K562 (cell line): ENCODE measurements around the gene CIAO2B. TPM values are rescaled to one million over a fixed set of nuclear protein-coding genes. Genes with fewer than 3 reads are reported as not detected.
A peak's percentile ranks its signal among the peaks of the same experiment; 100 is the strongest.

Experiments used
- ATAC-seq: fragments of 200-7000 bp; cut with Tn5 transposase; 3 replicates; pipeline ENCODE4 v1.9.1; 2020; ENCODE audit warnings: moderate library complexity
- BruUV-seq: library from RNA; stranded (reverse); fragments of 400-500 nt; replicated peaks from 2 replicates; lab custom pipeline; 2021; lab: Mats Ljungman, UMichigan
- CTCF ChIA-PET: fragments of 300-600 bp; formaldehyde crosslinking; extraction: SDS; loops from one replicate; lab custom pipeline; 2021; ENCODE audit warnings: low intra/inter-chr PET ratio; lab: Yijun Ruan, JAX
- POLR2A ChIA-PET: fragments of 300-600, 350-650 bp; sonication (Branson Sonifier 250); formaldehyde crosslinking; extraction: SDS; loops from one replicate; lab custom pipeline; 2021; ENCODE audit warnings: antibody characterized with exemption, inconsistent platforms; lab: Yijun Ruan, JAX
- DNase-seq, 4 experiments: peaks; one replicate each; pipeline versions ENCODE4 v3.0.0 to v3.0.0-alpha.2; 2011 to 2018; ENCODE audit warnings: low spot score in 3 of 4, mixed read lengths in 3 of 4; ENCODE audit errors: extremely low read depth in 1 of 4
- FAIRE-seq: peaks from 2 replicates; lab custom pipeline; 2011; peaks lifted over from hg19 to GRCh38; lab: Jason Lieb, UNC
- H2AFZ ChIP-seq: 2 replicates; pipeline ENCODE4 v1.6.0; 2011; ENCODE audit warnings: low read depth, low read length, control low read depth, inconsistent platforms
- H3K27ac ChIP-seq: fragments of 200-600 bp; 3 replicates; pipeline ENCODE4 v1.8.0; 2011; ENCODE audit warnings: low read depth, mild to moderate bottlenecking, control low read depth, inconsistent platforms, low read length, moderate library complexity, mixed read lengths; ENCODE audit errors: extremely low read depth
- H3K27me3 ChIP-seq, 2 experiments: fragments of 300-600 bp in 1 of 2; 2 replicates in 1 of 2; 3 replicates in 1 of 2; pipeline versions ENCODE4 v1.6.0 to v1.8.0; 2011; ENCODE audit warnings: inconsistent platforms in 2 of 2, low read length in 2 of 2, mild to moderate bottlenecking in 1 of 2, mixed read lengths in 1 of 2, moderate library complexity in 1 of 2; ENCODE audit not compliant: control insufficient read depth in 2 of 2, insufficient read depth in 2 of 2
- H3K36me3 ChIP-seq: fragments of 300-600 bp; 3 replicates; pipeline ENCODE4 v1.8.0; 2011; ENCODE audit warnings: mild to moderate bottlenecking, low read length, inconsistent platforms; ENCODE audit not compliant: control insufficient read depth, insufficient read depth
- H3K4me1 ChIP-seq, 2 experiments: fragments of 200-600 bp in 1 of 2; replicated peaks in 1 of 2; 2 replicates in 1 of 2; 3 replicates in 1 of 2; pipeline versions ENCODE4 v1.5.1 to v1.8.0; 2011; ENCODE audit warnings: inconsistent platforms in 2 of 2, low read length in 2 of 2, mild to moderate bottlenecking in 1 of 2, mixed read lengths in 1 of 2, moderate library complexity in 1 of 2; ENCODE audit not compliant: control insufficient read depth in 2 of 2, insufficient read depth in 2 of 2
- H3K4me2 ChIP-seq: 2 replicates; pipeline ENCODE4 v1.6.1; 2011; ENCODE audit warnings: low read length, control low read depth, inconsistent platforms, mixed read lengths; ENCODE audit not compliant: insufficient read depth
- H3K4me3 ChIP-seq: fragments of 200-600 bp; sonication (generic), shearing (Covaris generic); 2 replicates; pipeline ENCODE4 v1.5.1; 2016; ENCODE audit warnings: control low read depth, inconsistent platforms
- H3K79me2 ChIP-seq: fragments of 200-600 bp; 3 replicates; pipeline ENCODE4 v1.8.0; 2011; ENCODE audit warnings: low read length, inconsistent platforms; ENCODE audit not compliant: control insufficient read depth, insufficient read depth
- H3K9ac ChIP-seq, 2 experiments: 2 replicates each; pipeline versions ENCODE4 v1.6.0 to v1.6.1; 2011; ENCODE audit warnings: low read depth in 2 of 2, low read length in 2 of 2, control low read depth in 1 of 2, inconsistent platforms in 1 of 2, mild to moderate bottlenecking in 1 of 2, mixed read lengths in 1 of 2; ENCODE audit not compliant: insufficient read depth in 1 of 2
- H3K9me1 ChIP-seq: one replicate; pipeline ENCODE4 v1.6.0; 2011; ENCODE audit warnings: inconsistent platforms, mild to moderate bottlenecking, low read length, moderate library complexity; ENCODE audit not compliant: control insufficient read depth, insufficient read depth
- H3K9me3 ChIP-seq: replicated peaks from 2 replicates; pipeline ENCODE4 v1.5.1; 2011; ENCODE audit warnings: low read depth, low read length, inconsistent platforms; ENCODE audit not compliant: control insufficient read depth, insufficient read depth
- H4K20me1 ChIP-seq: replicated peaks from 2 replicates; pipeline ENCODE4 v1.6.1; 2011; ENCODE audit warnings: low read length, inconsistent platforms, mixed read lengths; ENCODE audit not compliant: control insufficient read depth, insufficient read depth
- CSDE1 ChIP-seq, 2 experiments: fragments of 450-650 bp; IDR thresholded peaks; 2 replicates each; pipeline ENCODE4 v1.6.1; 2016; ENCODE audit warnings: mild to moderate bottlenecking in 1 of 2
- HMGXB4 ChIP-seq: sonication (generic); formaldehyde crosslinking; IDR thresholded peaks from 2 replicates; pipeline ENCODE4 v1.8.1; 2023; ENCODE audit warnings: mild to moderate bottlenecking, missing genetic modification reagents
- SP2 ChIP-seq: IDR thresholded peaks from 2 replicates; pipeline ENCODE4 v1.6.1; 2011; ENCODE audit warnings: mild to moderate bottlenecking, low read depth, low read length, moderate library complexity; ENCODE audit not compliant: poor library complexity, severe bottlenecking; ENCODE audit errors: extremely low read depth
- USF2 ChIP-seq: sonication (generic); formaldehyde crosslinking; IDR thresholded peaks from 2 replicates; pipeline ENCODE4 v1.5.0; 2020; ENCODE audit warnings: missing genetic modification reagents
- ZFP36 ChIP-seq: fragments of 150-350 bp; IDR thresholded peaks from 2 replicates; pipeline ENCODE4 v1.6.1; 2018; ENCODE audit warnings: low read length, low read depth; ENCODE audit not compliant: partially characterized antibody
- WGBS: fragments of 100-300 bp; shearing (Covaris generic); methylation state at CpG from one replicate; pipeline ENCODE4 v1.1.6; 2016; ENCODE audit warnings: low coverage, mixed read lengths; ENCODE audit not compliant: insufficient coverage; ENCODE audit errors: missing lambda C conversion rate; 5-methylcytosine and 5-hydroxymethylcytosine counted together
- in situ Hi-C: fragments of 300-500 bp; cut with MboI; formaldehyde crosslinking; loops from 4 replicates; pipeline ENCODE4 v1.15.0; 2018; ENCODE audit warnings: inconsistent platforms, mixed read lengths
- intact Hi-C: fragments of 100-400 bp; cut with micrococcal nuclease; formaldehyde crosslinking; loops from 2 replicates; pipeline ENCODE4 v1.14.2; 2022
- polyA plus RNA-seq, 8 experiments: library from polyadenylated mRNA; depleted of rRNA in 4 of 8; stranded (reverse) in 5 of 8; unstranded in 3 of 8; fragments of >200 nt; fragmentation: Nextera tagmentation in 2 of 8; fragmentation: Illumina TruSeq in 1 of 8; extraction: Ambion mirVana in 2 of 8; extraction: Trizol in 1 of 8; gene quantifications; 2 replicates each; pipeline versions ENCODE4 v1.2.1 to v1.2.3, GENCODE V29; 2011 to 2014; ENCODE audit warnings: inconsistent platforms in 1 of 8, missing spikeins in 1 of 8
- total RNA-seq, 7 experiments: library from RNA; depleted of rRNA in 6 of 7; stranded (reverse); fragments of >200 nt in 6 of 7; fragmentation: Illumina TruSeq in 2 of 7; extraction: Trizol in 2 of 7; gene quantifications; 2 replicates each; pipeline versions ENCODE4 v1.2.1 to v1.2.3, GENCODE V29; 2011 to 2021; ENCODE audit warnings: low replicate concordance in 1 of 7
- TF ChIP-seq, protein P1 (sequence below): fragments of 450-650 bp; IDR thresholded peaks from 2 replicates; pipeline ENCODE4 v1.6.1; 2018; ENCODE audit not compliant: partially characterized antibody
- TF ChIP-seq, protein P2 (sequence below), 3 experiments: fragments of 200-800 bp in 1 of 3; fragments of 250-450 bp in 1 of 3; fragments of 450-650 bp in 1 of 3; sonication (Bioruptor Pico) in 1 of 3; sonication (Bioruptor generic) in 1 of 3; formaldehyde crosslinking in 1 of 3; IDR thresholded peaks; 2 replicates each; pipeline versions ENCODE4 v1.6.1 to v1.8.0; 2016 to 2022; ENCODE audit warnings: mild to moderate bottlenecking in 2 of 3, missing genetic modification characterization in 2 of 3, missing compliant biosample characterization in 1 of 3, moderate library complexity in 1 of 3
- TF ChIP-seq, protein P3 (sequence below): fragments of 450-650 bp; IDR thresholded peaks from 2 replicates; pipeline ENCODE4 v1.6.1; 2018; ENCODE audit warnings: mild to moderate bottlenecking, low read depth; ENCODE audit not compliant: partially characterized antibody

Gene CIAO2B
- total and polyA plus RNA-seq, 9 of the 15 experiments (the other 6 are each of a cell fraction or from before 2014, with no cell fraction given) = 86.8 to 182 (median 113) TPM

GRCh38 chr16:66972983-66973382 lies 38.8 kb upstream of the CIAO2B start:
- 38% methylated on average over 9 of the region's 9 CpGs for WGBS
- H3K9me3 ChIP-seq = no peaks in the 10 kb centered on the region
- H3K27ac ChIP-seq = no peak overlapping the region
- H3K27me3 ChIP-seq = peaks cover 6 to 17% of the 10 kb centered on the region in 2 experiments; a peak in 4 of 5 replicates
- POLR2A ChIA-PET = interaction anchor here (0.8 to 1.1 kb wide), 2 partner anchors 12 to 166 kb away, joined by 3 read pairs; partner anchors contain the start of gene CES3
- intact Hi-C loops = loop anchor here (10.0 kb wide), 1 partner anchor 272 kb away; the partner anchor contains the start of genes FHOD1 and SLC9A5
- H2AFZ ChIP-seq = peak overlapping the region; percentile 74; the same call in 1 of the 2 replicates
- no peak overlapping the region for H3K4me2 ChIP-seq
- CTCF ChIA-PET = interaction anchor here (0.9 kb wide), 1 partner anchor 19 kb away, joined by 3 read pairs; no protein-coding TSS in a partner anchor
- peaks cover 3% of the 10 kb centered on the region for H3K9me1 ChIP-seq
- no peaks in the 10 kb centered on the region for H3K79me2 ChIP-seq
- FAIRE-seq (no peak), DNase-seq (peak in 1 of 4 experiments; percentile 31), ATAC-seq (peak; percentile 30; the same call in 1 of the 3 replicates)
- no peak overlapping the region for H3K4me3 ChIP-seq
- peak overlapping the region; percentile 10 to 70; a peak in 3 of 4 replicates for H3K9ac ChIP-seq
- no TSS peak for BruUV-seq
- no peaks in the 10 kb centered on the region for H3K36me3 ChIP-seq
- no peaks in the 10 kb centered on the region for H4K20me1 ChIP-seq
- in situ Hi-C loops = loop anchor here (25.0 kb wide), 2 partner anchors 189 to 439 kb away; partner anchors contain the start of genes B3GNT9, FBXL8, HSF4 and NOL3
- peaks cover 6 to 21% of the 10 kb centered on the region in 2 experiments; a peak in 4 of 5 replicates for H3K4me1 ChIP-seq
- TF ChIP-seq, protein P1, sequence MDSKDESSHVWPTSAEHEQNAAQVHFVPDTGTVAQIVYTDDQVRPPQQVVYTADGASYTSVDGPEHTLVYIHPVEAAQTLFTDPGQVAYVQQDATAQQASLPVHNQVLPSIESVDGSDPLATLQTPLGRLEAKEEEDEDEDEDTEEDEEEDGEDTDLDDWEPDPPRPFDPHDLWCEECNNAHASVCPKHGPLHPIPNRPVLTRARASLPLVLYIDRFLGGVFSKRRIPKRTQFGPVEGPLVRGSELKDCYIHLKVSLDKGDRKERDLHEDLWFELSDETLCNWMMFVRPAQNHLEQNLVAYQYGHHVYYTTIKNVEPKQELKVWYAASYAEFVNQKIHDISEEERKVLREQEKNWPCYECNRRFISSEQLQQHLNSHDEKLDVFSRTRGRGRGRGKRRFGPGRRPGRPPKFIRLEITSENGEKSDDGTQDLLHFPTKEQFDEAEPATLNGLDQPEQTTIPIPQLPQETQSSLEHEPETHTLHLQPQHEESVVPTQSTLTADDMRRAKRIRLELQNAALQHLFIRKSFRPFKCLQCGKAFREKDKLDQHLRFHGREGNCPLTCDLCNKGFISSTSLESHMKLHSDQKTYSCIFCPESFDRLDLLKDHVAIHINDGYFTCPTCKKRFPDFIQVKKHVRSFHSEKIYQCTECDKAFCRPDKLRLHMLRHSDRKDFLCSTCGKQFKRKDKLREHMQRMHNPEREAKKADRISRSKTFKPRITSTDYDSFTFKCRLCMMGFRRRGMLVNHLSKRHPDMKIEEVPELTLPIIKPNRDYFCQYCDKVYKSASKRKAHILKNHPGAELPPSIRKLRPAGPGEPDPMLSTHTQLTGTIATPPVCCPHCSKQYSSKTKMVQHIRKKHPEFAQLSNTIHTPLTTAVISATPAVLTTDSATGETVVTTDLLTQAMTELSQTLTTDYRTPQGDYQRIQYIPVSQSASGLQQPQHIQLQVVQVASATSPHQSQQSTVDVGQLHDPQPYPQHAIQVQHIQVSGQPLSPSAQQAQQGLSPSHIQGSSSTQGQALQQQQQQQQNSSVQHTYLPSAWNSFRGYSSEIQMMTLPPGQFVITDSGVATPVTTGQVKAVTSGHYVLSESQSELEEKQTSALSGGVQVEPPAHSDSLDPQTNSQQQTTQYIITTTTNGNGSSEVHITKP = peak; percentile 88
- no peak for TF ChIP-seq HMGXB4 (CRISPR knock-in tag)
- peak; percentile 28 for TF ChIP-seq ZFP36
- TF ChIP-seq, protein P2, sequence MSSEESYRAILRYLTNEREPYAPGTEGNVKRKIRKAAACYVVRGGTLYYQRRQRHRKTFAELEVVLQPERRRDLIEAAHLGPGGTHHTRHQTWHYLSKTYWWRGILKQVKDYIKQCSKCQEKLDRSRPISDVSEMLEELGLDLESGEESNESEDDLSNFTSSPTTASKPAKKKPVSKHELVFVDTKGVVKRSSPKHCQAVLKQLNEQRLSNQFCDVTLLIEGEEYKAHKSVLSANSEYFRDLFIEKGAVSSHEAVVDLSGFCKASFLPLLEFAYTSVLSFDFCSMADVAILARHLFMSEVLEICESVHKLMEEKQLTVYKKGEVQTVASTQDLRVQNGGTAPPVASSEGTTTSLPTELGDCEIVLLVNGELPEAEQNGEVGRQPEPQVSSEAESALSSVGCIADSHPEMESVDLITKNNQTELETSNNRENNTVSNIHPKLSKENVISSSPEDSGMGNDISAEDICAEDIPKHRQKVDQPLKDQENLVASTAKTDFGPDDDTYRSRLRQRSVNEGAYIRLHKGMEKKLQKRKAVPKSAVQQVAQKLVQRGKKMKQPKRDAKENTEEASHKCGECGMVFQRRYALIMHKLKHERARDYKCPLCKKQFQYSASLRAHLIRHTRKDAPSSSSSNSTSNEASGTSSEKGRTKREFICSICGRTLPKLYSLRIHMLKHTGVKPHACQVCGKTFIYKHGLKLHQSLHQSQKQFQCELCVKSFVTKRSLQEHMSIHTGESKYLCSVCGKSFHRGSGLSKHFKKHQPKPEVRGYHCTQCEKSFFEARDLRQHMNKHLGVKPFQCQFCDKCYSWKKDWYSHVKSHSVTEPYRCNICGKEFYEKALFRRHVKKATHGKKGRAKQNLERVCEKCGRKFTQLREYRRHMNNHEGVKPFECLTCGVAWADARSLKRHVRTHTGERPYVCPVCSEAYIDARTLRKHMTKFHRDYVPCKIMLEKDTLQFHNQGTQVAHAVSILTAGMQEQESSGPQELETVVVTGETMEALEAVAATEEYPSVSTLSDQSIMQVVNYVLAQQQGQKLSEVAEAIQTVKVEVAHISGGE (CRISPR knock-in tag; IDR thresholded peaks at IDR 0.05) = no peak
- no peak for TF ChIP-seq CSDE1 (IDR thresholded peaks at IDR 0.05)
- no peak for TF ChIP-seq SP2
- TF ChIP-seq, protein P3, sequence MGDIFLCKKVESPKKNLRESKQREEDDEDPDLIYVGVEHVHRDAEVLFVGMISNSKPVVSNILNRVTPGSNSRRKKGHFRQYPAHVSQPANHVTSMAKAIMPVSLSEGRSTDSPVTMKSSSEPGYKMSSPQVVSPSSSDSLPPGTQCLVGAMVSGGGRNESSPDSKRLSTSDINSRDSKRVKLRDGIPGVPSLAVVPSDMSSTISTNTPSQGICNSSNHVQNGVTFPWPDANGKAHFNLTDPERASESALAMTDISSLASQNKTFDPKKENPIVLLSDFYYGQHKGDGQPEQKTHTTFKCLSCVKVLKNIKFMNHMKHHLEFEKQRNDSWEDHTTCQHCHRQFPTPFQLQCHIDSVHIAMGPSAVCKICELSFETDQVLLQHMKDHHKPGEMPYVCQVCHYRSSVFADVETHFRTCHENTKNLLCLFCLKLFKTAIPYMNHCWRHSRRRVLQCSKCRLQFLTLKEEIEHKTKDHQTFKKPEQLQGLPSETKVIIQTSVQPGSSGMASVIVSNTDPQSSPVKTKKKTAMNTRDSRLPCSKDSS = no peak
- no peak for TF ChIP-seq USF2
